HPDE6-E6E7 (cell line): ENCODE results near the gene LAMP2.
"Not testable (repeated sequence)": the region's sequence is repeated elsewhere in the genome, so short reads cannot be mapped to it uniquely, and the experiment has no call there.

Experiments
- DNase-seq: peaks from one replicate; pipeline ENCODE4 v3.0.0; 2011; ENCODE audit warnings: missing footprints; ENCODE audit errors: extremely low spot score

Gene LAMP2

GRCh38 chrX:120468825-120469525, at the start of gene LAMP2:
Gene LAMP2, minus strand, starts transcription at chrX:120469296. Its CDS starts 127 bp downstream, at chrX:120469169.
- DNase-seq, result peak; percentile 66

- no peak for DNase-seq
Observed at GRCh38 chrX:120517936-120518335, 48.8 kb upstream of the LAMP2 start.

GRCh38 chrX:120514236-120514635, 45.1 kb upstream of the LAMP2 start:
- peak; percentile 9 for DNase-seq

GRCh38 chrX:120512627-120513026, 43.5 kb upstream of the LAMP2 start:
- no peak for DNase-seq

- no peak for DNase-seq
Observed at GRCh38 chrX:120512222-120512621, 43.1 kb upstream of the LAMP2 start.

- no peak for DNase-seq
Observed at GRCh38 chrX:120504569-120504968, 35.5 kb upstream of the LAMP2 start.

- DNase-seq, result no peak
Observed at GRCh38 chrX:120499301-120500072, 30.4 kb upstream of the LAMP2 start.

GRCh38 chrX:120490119-120490518, 21.0 kb upstream of the LAMP2 start:
- not testable (repeated sequence) for DNase-seq

GRCh38 chrX:120486786-120487185, 17.7 kb upstream of the LAMP2 start:
- DNase-seq, result no peak

GRCh38 chrX:120485638-120486520, 16.8 kb upstream of the LAMP2 start:
- peak; percentile 49 for DNase-seq

GRCh38 chrX:120485315-120485637, 16.2 kb upstream of the LAMP2 start:
- DNase-seq, result no peak

- no peak for DNase-seq
Observed at GRCh38 chrX:120477453-120477852, 8.4 kb upstream of the LAMP2 start.

GRCh38 chrX:120476714-120477113, 7.6 kb upstream of the LAMP2 start:
- no peak for DNase-seq

- not testable (repeated sequence) for DNase-seq
Observed at GRCh38 chrX:120475447-120475846, 6.4 kb upstream of the LAMP2 start.

- no peak for DNase-seq
Observed at GRCh38 chrX:120474085-120474484, 5.0 kb upstream of the LAMP2 start.

- DNase-seq, result not testable (repeated sequence)
Observed at GRCh38 chrX:120469657-120470056, 561 bp upstream of the LAMP2 start.

- DNase-seq, result no peak
Observed at GRCh38 chrX:120468479-120468824, 644 bp downstream of the LAMP2 start.

GRCh38 chrX:120468071-120468470, 1.0 kb downstream of the LAMP2 start:
- DNase-seq, result no peak

GRCh38 chrX:120464411-120464810, 4.7 kb downstream of the LAMP2 start:
- no peak for DNase-seq

GRCh38 chrX:120463241-120463640, 5.9 kb downstream of the LAMP2 start:
- no peak for DNase-seq

- DNase-seq, result no peak
Observed at GRCh38 chrX:120462370-120462769, 6.7 kb downstream of the LAMP2 start.

GRCh38 chrX:120459309-120459708, 9.8 kb downstream of the LAMP2 start:
- DNase-seq, result no peak
